T-helper 22 cell (primary cell): Measurements from ENCODE around the gene VPS4A.
"Not testable (repeated sequence)": the region's sequence is repeated elsewhere in the genome, so short reads cannot be mapped to it uniquely, and the experiment has no call there.

Experiments
- DNase-seq: peaks from one replicate; pipeline ENCODE4 v3.0.0-alpha.2; 2020; ENCODE audit warnings: low read depth

The VPS4A gene

DNA sequence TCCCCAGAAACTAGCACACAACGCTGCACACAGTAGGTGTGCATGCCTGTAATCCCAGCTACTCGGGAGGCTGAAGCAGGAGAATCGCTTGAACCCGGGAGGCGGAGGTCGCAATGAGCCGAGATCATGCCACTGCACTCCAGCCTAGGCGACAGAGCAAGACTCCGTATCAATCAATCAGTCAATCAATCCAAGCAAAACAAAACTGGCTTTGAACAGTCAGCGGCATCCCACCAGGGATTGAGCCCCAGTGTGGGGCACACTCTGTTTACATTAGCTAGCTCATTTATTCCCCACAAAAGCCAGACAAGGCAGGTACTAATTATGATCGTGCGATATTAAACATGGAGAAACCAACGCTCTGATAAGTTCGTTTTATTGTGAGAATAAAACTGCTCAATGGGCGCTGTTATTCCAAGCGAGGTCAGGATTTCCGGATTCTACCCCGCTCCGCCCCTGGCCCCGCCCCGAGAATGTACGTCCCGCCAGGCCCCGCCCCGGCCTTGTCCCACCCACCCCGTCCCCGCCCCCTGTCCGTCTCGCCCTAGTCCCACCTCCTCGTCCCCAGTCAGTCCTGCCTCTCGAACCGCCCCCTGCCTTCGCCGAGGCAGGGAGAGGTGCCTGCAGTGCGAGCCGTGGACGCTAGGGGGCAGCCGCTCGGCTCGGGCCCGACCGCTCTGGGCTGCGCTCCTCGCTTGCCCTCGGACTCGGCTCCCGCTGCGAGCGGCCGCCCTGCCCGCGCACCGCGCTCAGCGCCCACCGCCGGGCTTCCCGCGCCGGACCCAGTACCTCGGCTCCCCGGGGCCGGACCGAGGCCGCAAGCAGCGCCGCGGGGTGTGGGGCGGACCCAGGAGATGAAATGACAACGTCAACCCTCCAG is at the start of gene VPS4A:
Gene VPS4A, plus strand, starts transcription at position 698 of the 880 bp plus-strand sequence. Its CDS starts 162 bp downstream, at position 860.
- peak; percentile 93 for DNase-seq

DNA sequence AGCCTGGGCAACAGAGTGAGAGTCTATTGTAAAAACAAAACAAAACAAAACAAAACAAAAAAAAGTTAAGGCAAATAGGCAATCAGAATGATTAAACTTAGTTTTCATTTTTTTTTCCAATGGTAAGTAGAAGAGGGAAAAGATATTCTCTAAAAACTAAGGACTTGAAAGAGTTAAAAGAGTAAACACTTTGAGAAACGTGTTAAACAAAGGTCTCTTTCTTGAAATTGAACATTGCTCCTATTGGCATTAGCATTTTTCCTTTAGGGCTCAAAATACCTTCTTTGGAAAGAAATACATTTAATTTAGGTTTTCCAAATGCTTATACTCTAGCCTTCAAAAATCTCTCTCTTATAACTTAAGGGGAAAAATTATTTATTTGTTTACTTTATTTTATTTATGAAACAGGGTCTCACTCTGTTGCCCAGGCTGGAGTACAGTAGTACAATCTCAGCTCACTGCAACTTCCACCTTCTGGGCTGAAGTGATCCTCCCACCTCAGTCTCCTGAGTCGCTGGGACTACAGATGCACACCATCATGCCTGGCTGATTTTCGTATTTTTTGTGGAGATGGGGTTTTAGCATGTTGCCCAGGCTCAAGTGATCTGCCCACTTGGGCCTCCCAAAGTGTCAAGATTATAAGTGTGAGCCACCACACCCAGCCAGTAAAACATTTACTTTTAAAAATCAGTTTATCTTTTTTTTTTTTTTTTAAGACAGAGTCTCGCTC is 44.7 kb upstream of the VPS4A start:
- DNase-seq: no peak

DNA sequence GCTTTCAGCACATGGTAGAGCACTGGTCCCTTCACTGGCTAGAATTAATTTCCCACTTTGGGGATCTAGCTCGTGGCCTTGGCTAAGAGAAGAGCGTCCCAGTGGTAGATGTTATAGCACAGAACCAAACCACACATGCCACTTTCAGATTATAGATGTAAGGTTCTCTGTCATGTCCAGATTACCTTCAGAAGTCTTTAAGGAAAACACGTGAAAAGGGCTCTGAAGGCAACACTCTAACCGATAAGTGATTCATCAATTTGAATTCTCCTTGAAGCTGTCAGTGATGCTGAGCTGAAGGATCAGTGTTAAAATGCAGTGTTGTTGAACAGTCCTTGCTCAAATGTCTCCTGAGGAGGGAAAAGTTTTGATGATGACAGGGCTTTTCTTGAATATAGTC is 43.5 kb upstream of the VPS4A start:
- DNase-seq: no peak

DNA sequence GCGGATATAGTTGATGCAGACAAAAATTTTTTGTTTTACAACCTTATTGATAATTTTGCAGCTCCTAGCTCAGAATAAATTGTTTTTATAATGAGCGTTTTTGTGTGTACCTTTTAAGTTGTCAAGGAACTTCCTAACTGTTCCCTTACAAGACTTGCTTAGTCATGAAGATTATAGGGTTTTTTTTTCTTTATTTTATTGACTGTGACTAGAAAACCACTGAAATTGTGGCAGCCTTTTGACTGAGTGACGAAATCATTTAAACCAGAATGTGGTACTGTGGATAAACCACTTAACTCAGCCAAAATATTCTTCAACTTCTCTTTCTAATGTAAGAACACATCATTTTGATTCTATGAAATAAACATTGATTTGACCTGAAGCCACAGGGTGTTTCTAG is 40.8 kb upstream of the VPS4A start:
- DNase-seq: no peak

DNA sequence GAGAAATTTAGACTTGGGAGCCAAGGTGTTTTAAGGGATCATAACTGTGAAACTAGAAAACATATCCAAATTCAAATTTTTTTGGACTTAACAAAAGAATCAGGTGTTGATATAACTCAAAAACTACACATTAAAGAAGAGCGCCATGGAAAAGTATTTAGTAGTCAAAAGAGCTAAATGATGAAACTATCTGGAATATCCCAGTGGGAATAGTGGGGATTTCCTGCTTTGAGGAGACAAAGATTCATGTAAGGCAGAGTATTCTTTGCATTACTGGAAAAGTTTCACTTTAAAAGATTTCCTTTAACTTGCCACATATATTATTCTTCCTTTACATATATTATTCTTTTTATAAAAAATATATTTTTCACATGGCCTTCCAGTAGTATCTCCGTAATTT is 40.3 kb upstream of the VPS4A start:
- no peak for DNase-seq

DNA sequence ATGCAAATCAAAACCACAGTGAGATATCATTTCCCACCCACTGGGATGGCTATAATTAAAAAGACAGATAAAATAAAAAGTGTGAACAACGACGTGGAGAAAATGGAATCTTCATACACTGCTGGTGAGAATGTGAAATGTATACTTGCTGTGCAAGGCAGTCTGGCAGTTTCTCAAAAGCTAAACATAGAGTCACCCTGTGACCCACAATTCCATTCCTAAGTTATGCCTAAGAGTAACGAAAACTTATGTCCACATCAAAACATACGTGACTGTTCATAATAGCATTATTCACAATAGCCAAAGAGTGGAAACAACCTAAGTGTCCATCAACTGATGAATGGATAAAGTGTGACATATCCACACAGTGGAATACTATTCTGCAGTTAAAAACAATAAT is 38.1 kb upstream of the VPS4A start:
- no peak for DNase-seq

DNA sequence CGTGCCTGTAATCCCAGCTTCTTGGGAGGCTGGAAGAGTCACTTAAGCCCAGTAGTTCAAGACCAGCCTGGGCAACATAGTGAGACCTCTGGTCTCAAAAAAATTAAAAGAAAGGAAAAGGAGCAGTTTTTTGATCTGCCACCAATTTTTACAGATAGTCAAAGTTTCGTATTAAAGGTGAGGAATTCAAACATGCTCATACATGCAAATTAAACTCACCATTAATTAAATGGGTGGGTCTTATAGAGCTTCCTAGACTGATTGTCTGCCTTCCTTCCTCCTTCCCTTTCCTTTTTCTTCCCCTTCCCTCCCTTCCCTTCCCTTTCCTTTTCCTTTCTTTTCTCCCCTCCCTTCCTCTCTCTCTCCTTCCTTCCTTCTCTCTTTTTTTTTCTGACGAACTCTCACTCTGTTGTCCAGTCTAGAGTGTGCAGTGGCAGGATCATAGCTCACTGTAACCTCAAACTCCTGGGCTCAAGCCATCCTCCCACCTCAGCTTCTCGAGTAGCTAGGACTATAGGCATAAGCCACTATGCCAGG is 36.4 kb upstream of the VPS4A start:
- no peak for DNase-seq

DNA sequence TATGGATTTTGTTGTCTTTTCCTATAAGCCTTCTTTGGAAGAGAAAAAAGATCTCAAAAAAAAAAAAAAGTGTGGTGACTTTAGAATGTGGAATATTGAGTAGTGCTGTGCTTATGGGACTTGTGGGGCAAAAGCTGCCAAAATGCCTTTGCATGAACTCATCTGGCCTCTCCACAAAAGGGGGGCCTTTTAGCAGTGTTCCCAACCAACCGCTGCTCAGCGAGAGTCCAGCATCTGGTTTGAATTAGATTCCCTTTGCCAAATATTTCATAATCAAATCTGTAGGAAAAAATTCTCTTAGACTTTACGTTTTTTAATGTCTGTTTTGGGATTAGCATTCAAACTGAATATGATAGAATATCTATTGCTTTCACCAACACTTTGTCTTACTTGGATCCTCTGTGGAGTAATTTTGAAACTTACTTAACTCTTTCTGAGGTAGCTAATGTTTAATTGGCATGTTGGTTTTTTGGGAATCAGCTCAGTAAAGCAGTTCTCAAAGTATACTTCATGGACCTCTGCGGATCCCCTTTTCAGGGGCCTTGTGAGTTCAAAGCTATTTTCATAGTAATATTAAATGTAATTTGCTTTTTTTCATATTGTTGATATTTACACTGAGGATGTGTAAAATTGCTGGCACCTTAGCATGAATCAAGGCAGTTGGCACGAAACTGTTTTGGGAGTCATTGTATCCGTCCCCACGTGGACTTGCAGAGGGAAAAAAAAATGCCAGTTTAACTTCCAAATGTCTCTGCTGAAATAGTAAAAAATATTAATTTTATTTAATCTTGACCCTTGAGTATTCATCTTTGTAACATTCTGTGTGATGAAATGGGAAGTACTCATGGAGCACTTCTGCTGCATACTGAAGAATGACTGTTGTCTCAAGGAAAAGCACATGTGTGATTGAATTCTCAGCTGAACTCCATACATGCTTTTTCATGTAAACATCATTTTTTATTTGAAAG is 34.7 kb upstream of the VPS4A start:
- DNase-seq: no peak

DNA sequence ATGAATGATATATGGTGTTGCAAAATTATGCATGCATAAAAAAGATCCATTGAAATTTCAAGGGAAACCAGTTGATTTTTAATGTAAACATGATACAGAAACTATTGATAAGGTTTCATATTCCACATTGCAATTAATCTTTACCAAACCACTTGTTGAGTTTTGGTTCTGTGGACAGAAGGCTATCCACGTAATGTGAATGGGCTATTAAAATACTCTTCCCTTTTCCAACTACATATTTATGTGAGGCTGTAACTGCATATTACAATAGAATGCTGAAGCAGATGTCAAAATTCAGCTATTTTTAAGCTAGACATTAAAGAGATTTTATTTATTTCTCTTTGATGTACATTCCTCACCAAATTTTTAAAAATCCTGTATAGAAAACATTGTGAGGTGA is 33.7 kb upstream of the VPS4A start:
- DNase-seq: no peak

DNA sequence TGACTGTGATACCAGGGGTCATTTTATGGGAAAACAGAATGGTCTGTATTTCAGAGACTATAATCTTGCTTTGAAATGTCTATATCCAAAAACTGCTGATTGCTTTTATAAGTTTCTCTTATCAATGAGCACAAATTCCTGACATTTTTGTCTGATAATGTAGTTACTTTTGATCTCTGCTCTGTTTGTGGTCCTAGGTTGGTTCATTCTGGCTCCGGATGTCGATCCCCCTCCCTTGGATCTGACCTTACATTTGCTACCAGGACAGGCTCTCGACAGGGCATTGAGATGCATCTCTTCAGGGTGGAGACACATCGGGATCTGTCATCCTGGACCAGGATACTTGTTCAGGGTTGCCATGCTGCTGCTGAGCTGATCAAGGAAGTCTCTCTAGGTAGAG is 27.3 kb upstream of the VPS4A start:
- DNase-seq: no peak

DNA sequence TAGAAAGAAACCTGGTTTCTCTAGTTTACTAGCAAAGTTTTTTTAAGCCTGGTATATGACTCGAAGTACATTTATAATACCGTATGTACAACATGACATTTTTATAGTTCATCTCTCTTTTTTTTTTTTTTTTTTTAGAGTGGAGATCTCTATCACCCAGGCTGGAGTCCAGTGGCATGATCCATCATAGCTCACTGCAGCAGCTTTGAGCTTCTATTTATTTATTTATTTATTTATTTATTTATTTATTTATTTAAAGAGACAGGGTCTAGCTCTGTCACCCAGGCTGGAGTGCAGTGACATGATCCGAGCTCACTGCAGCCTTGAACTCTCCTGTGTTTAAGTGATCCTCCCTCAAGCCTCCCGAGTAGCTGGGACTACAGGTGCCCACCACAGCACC is 25.9 kb upstream of the VPS4A start:
- no peak for DNase-seq

DNA sequence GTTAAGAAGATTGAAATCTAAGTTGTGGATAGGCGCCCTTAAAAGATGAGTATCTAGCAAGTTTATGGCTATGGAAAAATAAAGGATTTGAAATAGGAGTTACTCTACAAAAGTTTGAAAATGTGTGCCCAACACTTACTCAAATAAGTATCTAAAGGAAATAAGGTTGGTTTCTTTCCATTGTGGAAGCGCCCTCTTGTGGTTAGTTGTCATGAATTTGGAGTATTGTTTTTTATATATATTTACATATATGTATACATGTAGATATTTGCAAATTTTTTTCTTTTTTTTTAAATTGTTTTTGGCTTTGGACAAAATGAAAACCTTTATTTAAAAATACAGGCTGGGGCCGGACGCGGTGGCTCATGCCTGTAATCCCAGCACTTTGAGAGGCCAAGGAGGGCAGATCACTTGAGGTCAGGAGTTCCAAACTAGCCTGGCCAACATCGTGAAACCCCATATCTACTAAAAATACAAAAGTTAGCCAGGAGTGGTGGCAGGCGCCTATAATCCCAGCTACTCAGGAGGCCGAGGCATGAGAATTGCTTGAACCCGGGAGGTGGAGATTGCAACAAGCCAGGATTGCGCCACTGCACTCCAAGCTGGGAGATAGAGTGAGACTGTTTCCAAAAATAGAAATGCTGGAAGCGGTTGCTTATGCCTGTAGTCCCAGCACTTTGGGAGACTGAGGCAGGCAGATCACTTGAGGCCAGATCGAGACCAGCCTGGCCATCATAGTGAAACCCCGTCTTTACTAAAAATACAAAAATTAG is 24.0 kb upstream of the VPS4A start:
- no peak for DNase-seq

DNA sequence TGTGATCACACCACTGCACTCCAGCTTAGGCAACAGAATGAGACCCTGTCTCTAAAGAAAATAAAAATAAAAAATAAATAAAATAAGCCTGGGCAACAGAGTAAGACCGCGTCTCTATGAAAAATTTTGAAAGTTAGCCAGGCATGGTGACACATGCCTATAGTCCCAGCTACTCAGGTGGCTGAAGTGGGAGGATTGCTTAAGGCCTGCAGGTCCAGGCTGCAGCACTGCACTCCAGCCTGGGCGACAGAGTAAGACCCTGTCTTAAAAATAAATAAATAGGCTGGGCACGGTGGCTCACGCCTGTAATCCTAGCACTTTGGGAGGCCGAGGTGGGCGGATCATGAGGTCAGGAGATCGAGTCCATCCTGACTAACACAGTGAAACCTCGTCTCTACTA is 19.5 kb upstream of the VPS4A start:
- DNase-seq: not testable (repeated sequence)

DNA sequence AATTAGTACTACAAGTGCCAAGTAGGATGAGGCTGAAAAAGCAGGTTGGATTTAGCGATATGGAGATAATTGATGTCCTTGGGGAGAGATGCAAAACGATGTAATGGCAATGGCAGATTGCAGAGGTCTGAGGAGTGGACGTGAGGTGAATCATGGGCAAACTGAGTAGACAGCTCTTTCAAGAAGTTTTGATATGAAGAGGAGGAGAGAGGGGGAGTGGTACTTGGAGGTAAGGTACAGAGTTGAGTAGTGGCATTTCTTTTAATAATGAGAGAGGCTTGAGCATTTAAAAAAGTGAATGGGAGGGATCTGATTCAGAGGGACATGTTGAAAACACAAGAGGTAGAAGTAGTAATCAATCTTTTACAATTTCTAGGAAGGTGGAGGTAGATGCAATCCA is 17.7 kb upstream of the VPS4A start:
- no peak for DNase-seq

DNA sequence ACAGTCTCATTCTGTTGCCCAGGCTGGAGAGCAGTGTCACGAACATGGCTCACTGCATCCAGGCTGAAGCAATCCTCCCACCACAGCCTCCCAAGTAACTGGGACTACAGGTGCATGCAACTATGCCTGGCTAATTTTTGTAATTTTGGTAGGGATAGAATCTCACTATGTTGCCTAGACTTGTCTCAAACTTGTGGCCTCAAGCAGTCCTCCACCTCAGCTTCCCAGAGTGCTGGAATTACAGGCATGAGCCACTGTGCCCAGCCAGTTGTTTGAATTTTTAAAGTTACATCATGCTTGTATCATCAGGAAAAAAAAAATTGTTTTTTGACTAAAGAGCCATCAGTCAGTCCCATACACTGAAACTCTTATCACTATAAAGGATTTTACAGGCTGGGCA is 17.1 kb upstream of the VPS4A start:
- no peak for DNase-seq

DNA sequence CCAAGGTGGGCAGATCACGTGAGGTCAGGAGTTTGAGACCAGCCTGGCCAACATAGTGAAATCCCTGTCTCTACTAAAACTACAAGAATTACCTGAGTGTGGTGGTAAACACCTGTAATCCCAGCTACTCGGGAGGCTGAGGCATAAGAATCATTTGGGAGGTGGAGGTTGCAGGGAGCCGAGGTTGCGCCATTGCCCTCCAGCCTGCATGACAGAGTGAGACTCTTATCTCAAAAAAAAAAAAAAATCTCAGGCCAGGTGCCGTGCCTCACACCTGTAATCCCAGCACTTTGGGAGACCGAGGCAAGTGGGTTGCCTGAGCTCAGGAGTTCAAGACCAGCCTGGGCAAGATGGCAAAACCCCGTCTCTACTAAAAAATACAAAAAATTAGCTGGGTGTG is 14.4 kb upstream of the VPS4A start:
- DNase-seq: not testable (repeated sequence)

DNA sequence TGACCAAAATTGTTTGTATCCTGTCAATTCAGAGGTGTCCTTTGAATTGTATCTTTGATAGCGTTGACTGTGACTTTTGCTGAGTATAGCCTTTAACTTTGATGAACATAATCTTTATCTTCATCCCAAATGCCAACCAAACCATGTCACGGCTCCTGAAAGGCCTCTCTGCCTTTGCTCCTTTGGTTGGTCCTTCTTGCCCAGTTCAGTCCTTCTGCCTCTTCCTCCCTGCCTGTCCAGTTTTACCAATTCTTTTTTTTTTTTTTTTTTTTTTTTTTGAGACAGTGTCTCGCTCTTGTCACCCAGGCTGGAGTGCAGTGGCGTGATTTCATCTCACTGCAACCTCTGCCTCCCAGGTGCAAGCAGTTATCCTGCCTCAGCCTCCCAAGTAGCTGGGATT is 12.9 kb upstream of the VPS4A start:
- no peak for DNase-seq

DNA sequence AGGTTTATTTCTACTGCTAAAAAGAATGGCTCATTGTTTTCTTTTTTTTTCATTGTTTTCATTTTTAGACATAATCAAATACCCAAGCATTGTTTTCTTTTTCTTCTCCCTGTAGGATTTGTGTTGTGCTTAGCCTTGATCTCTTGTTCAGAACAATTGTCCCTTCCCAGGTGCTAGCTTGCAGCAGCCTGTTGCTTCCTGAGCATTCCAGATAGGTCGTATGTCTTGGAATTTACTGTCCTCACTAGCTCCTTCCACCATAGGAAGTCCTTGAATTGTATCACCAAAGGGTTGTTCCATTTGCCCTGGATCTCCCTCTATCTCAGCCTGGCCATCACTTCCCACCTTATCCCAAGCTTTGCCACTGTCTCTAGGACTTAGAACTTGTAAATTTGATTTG is 10.0 kb upstream of the VPS4A start:
- DNase-seq: no peak

DNA sequence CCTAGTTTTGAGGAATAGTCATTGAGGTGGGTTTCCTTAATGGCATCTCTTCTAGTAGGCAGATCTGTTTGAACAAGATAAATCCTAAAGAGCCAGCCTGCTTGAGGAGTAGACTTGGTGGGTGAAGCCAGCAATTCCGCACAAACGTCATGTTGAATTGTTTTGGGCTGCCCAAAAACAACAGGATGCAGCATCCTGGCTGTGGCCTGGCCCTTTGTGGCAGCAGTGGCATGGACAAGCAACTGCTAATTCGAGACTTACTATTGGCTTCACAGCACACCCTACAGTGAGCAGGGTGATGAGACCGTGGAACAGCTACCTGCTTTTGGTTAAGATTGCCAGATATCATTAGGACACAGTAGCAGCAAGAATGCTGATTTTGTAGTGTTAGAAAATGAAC is 9.3 kb upstream of the VPS4A start:
- DNase-seq: no peak

DNA sequence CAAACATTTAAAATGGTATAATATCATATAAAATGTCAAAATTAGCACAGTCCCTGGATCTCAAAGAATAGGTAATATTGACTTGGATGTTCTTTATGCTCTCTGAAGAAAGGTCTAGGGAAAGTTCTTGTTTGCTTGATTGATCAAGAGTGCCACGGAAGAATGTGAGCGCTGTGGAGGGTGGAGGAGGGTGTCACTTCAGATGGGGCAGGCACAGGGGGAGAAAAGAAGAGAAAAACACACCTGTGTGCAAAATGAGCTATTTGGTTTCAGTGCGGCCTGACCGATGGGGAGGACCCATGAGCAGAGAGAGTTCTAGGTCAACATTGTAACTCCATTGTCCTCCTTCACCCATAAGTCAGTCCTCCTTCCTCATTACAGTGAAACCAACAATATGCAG is 8.8 kb upstream of the VPS4A start:
- no peak for DNase-seq

DNA sequence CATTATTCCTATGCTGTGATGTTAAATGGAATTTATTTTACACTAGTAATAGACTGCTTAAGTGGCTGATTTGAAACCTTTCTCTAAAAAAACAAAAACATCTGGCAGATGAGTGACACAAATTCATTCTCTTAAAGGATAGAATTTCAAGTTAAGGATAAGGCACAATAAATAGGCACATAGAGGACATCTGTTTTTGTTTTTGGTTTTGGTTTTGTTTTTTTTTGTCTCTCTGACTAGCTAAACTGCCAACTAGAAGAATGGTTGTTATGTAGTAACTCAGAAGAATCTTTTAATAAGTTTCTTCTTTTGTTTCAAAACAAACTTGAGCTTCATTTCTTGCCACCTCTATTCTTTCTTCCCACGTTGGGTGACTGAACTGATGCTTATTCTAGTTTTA is 5.1 kb upstream of the VPS4A start:
- DNase-seq: no peak
